CD4-positive, alpha-beta T cell treated with Interleukin-21 for 1 hour (primary cell): ENCODE results near the gene MAPK8IP2.
A peak's percentile ranks its signal among the peaks of the same experiment; 100 is the strongest.

Experiments
- DNase-seq: peaks from one replicate; pipeline ENCODE4 v3.0.0-alpha.2; 2020

Gene MAPK8IP2

DNA sequence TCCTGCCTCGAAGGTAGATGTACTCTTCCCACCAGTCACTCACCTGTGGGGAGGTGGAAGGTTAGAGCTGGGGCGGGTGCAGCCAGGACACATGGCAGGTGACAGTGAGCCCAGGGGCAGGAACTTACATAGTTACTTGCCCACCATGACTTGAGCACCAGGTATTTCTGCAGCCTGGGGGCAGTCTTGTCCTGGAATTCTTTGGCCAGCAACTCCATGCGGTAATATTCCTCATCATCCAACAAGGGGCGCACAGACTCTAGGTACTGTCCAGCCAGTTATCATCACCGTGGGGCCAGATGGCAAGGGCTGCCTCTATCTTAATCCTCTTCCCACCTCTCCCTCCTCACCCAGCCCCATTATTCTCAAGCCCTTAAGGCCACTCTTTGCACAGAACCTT is 24.5 kb upstream of the MAPK8IP2 start:
- DNase-seq = no peak

DNA sequence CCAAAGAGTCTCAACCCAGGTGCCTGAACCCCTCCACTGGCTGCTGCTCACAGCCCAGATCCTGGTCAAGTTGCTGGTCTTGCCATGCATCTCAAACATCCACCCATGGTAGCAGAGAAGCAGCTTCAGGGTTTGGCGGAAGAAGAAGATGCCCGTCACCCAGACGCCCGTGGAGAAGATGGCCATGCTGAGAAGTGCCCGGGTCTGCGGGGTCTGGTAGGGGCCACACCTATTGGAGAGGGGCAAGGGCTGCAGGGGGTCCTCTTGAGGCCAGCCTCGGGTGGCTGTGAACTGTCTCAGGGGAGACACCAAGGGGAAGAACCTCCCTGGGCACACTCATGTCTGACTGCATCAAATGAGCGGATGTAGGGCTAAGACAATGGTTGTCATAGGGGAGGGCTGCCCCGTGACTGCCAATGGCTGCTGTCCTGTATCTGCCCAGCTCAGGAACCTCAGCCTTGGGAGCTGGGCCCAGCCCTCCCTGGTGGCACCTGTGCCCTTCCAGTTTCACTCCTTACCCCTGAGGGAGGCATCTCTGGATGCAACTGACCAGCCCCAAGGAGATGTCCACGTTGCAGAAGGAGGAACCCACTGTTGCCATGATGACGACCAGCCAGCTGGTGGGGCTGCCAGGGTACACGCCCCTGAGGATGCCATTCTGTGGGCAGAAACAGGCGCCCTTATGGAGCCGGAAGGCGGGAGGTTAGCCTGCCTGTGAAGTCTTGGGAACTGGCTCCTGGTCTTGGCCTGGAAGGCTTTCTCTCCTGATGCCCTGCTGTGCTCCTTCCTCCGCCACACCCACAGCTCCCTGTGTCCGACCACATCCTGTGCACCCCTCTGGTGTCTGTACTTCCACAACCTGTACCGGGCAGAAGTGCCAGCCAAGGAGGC is 23.5 kb upstream of the MAPK8IP2 start:
- DNase-seq = no peak

DNA sequence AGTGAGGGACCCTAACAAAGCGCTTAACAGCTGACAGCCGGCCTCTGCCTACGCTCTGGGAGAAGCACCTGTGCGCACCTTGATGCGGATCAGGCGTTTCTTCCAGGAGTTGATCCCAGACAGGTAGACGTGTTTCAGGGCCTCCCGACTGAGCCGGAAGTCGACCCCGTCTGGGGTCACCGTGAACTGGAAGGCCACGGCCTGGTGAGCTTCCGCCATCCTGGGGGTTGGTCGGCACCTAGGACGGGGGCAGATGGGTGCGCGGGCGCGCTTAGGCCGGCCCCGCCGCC is 23.0 kb upstream of the MAPK8IP2 start:
- DNase-seq = no peak

DNA sequence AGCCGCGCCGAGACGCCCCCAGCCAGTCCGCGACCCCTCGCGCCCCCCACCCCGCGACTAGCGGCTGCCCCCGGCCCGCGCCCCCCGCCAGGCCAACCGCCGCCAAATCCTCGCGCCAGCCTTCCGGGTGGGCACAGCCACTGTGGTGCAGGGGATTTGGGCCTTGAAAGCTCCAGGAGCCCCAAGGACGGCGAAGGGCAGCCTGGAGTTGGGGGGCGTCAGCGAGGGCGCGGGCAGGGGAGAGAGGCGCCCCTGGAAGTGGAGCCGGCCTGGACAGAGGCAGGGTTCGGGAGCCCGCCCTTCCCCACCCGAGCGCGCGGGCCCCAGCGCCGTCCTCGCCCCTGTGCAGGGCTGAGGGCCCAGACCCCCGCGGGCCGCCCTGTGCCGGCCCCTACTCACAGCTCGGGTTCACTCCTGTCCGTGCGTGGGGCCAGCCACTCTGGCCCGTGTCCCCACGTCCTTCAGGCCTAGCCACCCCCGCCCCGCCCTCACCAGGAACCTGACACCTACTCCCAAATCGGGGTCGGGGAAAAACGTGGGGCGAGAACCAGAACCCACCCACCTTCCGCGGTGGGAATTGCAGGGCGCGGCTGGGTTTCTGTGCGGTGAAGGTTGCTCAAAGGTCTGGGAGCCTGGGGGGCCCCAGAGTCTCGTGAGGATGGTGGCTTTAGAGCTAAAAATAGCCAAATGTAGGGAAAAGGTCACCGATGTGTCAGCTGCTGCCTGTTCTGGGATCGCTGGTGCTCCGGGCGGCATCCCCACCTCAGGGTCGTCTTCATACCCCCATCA is 22.4 kb upstream of the MAPK8IP2 start, which contains the start of gene CPT1B:
CPT1B (minus strand) TSS at position 441 of the 789 bp plus-strand sequence. CDS start 512 bp downstream, outside the sequence.
- no peak for DNase-seq

DNA sequence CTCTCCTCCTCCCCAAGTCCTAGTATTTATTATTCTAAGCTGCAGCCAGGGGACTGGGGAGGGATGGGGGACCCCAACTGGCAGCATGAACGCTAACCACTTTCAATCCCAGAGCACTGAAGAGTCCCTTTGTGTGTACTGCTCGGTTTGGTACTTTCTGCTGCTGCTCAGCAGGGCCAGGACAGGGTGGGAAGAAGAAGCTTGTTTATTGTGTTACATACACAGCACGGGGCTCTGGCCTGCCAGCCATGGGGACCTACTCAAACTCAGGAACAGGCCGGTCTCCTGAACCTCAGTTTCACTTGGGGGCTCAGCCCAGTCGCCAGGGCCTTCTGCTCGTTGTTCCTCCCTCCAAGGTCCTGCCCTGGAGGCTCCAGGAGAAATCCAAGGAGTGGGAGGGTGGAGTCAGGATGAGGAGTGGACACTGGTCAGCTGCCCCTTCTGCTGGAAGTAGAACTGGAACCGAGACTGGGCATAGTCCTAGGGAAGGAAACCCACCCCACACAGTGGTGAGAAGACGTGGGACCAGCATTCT is 21.8 kb upstream of the MAPK8IP2 start:
- no peak for DNase-seq

DNA sequence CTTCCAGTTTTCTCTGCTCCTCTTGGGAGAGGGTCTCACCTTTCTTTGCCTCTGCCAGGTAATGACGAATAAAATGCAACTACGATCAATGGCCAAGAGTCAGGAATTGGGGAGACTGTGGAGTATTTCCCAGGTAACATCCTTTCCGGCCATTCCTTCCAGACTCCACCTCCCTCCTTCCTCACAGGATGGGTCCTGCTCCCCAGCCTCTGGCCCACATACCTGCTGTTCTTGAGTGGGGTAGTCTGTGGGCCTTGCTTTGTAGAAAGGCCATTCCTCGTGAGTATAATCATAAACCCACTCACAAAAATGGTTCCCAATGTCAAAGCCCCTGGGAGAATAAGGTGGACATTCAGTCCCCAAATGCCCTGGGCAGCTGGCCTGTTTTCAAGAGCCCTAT is 20.8 kb upstream of the MAPK8IP2 start:
- no peak for DNase-seq

DNA sequence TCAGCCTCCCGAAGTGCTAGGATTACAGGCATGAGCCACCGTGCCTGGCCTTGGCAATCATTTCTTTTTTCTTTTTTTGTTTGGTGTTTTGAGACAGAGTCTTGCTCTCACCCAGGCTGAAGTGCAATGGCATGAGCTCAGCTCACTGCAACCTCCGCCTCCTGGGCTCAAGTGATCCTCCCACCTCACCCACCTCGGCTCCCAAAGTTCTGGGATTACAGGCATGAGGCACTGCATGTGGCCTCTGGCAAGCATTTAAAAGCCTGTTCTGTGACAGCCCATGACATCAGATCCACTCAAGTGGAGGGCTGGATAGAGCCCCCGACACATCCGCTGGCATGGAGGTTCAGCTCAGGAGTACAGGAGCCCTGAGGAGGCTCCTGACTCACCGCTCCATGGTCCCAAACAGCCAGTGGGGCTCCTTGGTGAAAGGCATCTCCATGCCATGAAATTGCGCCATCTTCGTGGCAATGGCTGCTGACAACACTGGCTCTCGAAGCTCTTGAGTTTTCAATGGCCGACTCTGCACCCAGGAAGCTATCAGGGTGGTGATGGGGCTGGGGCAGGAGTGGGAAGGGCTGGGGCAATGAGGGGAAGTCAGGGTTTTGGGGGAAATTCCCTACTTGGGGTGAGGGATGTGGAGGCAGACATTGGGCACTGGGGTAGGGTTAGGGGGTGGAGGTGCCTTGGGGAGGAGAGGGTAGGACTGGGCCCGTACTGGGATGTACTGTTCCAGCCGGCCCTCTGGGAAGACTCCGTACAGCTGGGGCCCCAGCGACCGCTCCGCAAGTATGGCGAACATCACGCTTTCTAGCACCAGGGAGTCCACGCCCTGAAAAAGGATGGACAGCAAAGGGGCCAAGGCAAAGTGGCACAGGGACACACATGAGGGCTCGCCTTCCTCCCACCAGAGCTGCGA is 19.3 kb upstream of the MAPK8IP2 start:
- no peak for DNase-seq

DNA sequence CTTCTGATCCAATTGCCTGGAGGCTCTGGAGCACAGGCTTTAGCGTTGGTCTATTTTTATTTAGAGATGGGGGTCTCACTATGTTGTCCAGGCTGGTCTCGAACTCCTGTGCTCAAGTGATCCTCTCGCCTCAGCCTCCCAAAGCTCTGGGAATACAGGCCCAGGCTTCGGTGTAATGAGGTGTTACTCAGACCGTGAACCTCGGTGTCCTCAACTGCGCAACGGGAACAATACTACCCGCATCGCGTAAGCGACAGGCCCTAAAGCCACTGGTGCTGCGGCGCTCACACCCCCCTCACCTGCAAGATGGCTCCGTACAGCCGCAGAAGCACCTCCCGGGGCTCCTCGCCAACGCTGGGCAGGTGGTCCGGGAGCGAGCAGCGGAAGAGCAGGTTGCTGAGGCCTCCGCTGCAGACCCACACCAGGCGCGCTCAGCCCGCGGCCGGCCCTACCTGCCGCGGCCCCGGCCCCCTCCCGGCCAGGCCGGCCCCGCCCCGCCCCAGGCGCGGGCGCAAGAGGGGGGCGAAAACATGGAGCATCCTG is 18.6 kb upstream of the MAPK8IP2 start:
- peak; percentile 39 for DNase-seq

DNA sequence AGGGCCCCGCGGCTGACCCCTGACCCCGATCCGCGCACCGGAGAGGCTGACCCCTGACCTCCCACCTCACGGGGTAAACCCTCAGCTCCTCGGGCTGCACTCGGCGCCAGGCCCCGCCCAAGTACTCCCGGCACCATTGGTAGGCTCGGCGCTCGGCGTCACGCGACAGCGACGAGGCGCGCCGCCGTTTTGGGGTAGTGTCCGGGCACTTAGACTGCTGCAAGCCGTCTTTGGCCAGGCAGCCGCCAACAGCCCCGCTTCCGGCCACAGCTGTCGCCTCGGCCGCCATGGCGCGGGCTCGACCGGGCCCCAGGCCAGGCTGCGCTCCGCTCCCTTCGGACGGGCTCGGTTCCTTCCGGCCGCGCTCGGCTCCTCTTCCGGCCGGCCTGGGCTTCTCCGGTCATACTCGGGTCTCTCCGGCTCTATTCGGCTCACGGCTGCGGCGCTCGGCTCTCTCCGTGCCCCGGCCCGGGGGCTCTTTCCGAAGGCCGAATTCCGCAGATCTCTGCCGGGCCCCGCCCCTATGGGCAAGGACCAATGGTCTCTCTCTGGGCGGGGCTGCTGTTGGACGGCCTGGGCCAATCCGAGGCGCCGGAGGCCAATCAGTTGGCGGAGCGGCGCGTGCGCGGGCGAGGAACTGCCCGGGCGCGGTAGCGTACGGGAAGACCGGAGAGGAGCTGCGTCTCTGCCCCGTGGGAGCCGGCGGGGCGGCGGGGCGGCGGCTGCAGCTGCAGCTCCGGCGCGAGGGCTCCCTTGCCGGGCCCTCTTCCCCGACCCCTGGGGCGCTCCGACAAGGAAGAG is 17.9 kb upstream of the MAPK8IP2 start, which contains the start of gene CHKB:
CHKB (minus strand) TSS at position 357 of the 801 bp plus-strand sequence; CDS start at position 289, 68 bp downstream.
- peak; percentile 99 for DNase-seq

DNA sequence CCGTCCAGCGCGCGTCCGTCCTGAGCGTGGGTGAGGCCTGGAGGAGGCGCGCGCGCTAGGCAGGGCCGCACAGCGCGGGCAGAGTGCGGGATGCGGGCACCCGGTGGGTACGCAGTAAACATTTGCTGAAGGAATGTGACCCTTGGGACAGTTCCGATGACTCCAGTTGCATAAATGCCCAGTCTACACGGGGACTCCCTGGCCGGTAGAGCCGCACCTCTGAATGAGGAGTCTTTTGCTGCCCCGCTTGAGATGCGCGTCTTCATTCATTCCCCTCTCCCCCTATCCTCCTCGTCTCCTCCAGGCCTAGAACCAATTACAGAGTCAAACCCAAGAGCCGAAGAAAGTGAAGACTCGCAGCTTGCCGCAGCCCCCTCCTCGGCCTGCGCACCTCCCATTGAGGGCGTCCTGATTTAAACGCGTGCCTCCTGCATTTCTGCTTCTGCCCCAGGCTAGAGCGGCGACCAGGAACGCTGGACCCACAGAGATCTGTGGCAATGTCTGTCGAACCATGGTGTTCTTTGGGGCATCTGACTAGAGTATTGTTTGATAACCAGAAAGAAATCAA is 17.2 kb upstream of the MAPK8IP2 start:
- no peak for DNase-seq

DNA sequence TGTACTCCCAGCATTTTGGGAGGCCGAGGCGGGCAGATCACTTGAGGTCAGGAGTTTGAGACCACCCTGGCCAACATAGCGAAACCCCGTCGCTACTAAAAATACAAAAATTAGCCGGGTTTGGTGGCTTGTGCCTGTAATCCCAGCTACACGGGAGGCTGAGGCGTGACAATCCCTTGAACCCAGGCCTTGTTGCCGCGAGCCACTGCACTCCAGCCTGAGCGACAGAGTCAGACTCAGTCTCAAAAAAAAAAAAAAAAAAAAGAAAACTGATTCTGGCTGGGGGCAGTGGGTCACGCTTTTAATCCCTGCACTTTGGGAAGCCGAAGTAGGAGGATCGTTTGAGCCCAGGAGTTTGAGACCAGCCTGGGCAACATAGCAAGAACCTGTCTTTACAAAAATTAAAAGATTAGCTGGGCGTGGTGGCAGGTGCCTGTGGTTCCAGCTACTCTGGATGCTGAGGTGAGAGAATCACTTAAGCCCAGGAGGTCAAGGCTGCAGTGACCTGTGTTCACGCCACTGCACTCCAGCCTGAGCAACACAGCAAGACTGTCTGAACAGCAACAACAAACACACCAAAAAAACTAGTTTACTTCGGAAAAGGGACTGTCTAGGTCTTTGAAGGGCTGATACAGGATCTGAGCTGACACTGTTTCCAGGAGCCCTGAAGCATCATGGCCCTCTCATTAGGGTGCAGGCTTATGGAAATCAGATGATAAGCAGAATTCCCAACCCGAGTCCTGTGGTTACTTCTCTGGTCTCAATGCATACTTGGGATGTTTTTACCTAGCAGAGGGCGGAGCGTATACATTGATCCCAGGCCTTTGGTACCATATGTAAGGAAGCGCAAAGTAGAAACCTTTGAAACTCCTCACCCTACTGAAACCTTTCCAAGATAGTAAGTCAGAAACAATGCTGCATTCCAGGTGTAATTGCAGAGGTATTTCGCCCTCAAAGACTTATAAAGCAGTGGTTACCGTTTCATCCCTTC is 16.2 kb upstream of the MAPK8IP2 start:
- DNase-seq = no peak

DNA sequence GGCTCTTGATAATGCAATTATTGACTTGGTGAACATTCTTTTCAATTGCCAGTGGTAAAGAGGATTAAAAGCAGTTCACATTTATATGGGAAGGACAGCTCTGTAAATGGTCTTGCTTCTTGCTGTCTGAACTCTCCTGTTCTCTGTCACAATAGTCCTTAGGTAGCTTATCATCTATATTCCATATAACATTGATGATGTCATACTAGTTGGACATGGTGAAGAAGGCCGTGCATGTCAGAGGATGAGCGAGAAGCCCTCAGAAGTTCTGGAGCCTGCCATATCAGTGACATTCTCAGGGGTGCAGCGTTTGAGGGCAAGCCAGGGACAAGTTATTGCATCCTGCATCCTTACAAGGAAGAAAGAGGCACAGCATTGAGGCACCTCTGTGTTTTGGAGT is 15.4 kb upstream of the MAPK8IP2 start:
- no peak for DNase-seq

DNA sequence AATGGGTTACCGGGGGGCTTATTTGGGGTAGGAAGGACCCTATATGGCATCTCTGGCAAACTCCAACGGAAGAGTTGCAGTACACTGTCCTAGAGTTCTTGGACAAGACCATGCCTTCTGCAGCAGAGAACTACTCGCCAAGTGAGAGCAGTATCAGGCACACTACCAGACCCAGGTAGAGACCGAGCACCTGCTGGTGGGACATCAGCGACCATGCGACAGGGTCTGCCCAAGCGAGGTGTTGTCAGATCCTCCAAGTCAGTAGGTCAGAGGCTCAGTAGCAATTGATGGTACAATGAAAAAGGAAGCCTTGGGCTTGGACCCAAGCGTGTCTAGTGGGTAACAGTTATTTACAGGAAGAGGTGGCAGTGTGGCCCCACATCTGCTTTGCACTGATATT is 14.8 kb upstream of the MAPK8IP2 start:
- DNase-seq = no peak

DNA sequence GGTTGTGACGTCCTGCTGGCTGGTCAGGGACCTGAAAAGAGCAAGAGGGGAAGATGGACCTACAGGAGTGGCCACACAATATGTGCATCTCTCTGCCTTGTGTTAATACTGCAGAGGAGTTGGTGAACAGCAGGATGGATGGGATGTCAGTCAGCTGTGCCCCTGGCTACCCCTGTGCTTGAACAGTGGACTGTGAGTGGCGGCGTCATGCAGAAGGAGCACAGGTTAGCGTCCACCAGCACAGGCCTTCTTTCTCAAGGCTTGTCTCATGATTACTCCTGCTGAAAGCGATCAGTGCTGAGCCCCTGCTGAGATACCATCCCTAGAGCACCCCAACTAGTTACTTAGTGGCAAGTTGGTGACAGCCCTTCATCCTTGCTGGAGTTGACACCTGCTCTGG is 14.2 kb upstream of the MAPK8IP2 start:
- no peak for DNase-seq

DNA sequence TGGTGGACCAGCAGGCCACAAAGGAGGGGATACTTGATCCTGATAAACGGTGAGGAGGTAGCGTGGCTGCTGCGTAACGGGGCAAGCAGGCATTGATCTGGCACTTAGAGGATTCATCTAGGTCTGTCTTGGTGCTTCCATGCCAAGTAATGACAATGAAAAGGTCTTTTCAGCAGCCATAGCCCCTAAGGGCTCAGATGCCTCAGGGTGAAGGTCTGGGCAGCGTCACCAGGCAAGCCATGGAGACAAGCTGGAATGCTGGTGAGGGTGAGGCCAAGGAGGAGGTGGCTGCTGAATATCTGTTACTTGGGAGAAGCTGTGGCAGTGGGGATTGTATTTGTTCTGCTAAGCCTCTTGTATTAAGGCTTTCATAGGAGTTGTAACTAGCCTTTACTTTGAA is 13.2 kb upstream of the MAPK8IP2 start:
- no peak for DNase-seq

DNA sequence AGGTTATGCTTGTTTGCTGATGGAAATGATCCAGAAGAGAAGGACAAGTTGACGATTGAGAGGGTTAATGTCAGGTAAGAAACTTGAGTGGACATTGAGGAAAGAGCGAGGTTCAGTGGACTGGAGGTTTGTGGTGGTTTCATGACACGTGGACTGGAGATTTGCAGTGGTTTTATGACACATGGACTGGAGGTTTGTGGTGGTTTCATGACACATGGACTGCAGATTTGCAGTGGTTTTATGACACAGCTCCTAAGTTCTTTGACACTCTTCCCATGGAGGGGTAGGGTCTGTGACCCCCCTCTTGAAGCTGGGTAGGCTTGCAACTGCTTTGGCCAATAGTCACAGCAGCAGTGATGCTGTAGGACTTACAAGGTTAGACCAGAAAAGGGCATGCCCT is 5.4 kb upstream of the MAPK8IP2 start:
- DNase-seq = no peak

DNA sequence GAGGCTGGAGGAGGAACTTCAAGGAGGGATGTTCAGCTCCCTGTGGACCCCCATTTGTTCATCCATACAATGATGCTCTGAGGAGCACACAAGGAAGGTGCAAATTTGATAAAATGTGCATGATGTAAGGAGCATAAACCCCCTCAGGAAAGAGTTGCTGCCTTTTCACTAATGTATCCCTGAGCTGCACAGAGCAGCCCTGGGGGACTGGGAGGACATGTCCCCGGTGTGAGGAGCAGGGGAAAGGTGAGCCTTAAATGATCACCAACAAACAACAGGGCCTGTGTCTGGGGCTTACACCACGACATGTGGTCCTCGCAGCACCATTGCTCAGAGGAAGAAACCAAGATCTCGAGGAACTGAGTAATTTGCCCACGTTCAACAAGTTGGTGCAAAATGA is 3.5 kb upstream of the MAPK8IP2 start:
- DNase-seq = no peak

DNA sequence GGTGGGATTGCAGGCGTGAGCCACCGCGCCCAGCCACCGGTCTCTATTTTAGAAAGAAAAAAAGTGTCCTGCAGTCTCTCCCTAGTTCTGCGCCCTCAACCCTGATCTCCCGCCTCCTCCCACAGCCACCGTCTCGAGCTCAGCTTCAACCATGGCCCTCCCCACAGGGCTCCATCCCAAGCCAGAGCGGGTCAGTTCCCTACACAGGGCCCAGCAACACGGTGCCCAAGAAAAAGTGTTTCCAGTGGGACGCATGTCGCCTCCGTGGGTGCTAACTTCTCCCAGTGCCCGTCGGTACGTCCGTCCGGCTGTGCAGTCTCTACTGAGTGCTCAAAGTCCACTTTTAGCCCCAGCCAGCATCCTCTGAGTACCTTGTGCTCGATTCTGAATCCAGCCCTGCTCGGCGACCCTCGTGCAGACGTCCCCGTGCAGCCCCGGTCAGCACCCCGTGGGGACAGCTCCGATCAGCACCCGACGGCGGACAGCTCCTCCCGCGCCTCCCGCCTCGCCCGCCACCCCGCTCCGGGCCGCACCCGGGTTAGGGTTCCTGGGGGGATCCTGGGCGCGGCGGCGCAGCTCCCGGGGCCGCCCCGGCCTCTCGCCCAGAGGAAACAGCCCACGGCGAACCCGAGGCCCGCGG is 657 bp upstream of the MAPK8IP2 start:
- DNase-seq = peak; percentile 64

DNA sequence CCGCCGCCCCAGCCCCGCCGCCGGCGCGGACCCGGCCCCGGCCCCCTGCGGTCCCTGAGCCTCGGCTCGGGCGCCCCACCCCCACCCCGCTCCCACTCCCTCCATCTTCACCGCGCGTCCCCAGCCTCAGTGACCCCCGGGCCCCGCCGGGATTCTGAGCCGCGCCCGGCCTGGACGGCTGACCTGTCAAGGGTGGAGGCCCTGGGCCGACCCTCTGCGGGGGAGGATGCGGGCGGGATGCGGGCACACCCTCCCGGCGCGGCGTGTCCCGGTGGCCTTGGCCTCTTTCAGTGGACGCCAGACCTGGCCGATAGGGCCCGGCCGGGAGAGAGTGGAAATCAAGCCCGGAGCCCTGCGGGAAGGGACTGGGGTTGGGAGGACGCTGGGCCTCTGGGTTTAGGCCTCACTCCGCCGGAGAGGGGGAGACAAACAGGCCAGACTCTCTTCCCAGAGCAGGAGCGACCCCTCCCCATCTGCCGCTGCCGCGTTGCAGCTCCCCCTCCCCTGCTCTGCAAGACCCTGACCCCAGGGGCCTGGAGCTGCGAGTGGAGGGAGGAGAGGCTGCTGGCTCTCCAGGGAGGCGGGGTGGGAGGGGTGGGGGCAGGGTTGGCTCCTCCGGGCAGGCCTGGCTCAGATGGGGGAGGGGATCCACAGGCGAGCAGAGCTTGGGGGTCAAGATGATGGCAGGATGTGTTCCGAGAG is 525 bp downstream of the MAPK8IP2 start:
- DNase-seq = no peak
